GM12878 (cell line): ENCODE measurements around the gene ABCA10. TPM values are rescaled to one million over a fixed set of nuclear protein-coding genes. Genes with fewer than 3 reads are reported as not detected.
A peak's percentile ranks its signal among the peaks of the same experiment; 100 is the strongest.

Experiments
- ATAC-seq: fragments of 200-7000 bp; cut with Tn5 transposase; 3 replicates; pipeline ENCODE4 v1.9.1; 2020; ENCODE audit warnings: mild to moderate bottlenecking, moderate library complexity
- BruUV-seq: library from RNA; stranded (reverse); fragments of 400-500 nt; replicated peaks from 2 replicates; lab custom pipeline; 2021; lab: Mats Ljungman, UMichigan
- CTCF ChIA-PET: fragments of 300-600 bp; sonication (Branson Sonifier 250); formaldehyde crosslinking; extraction: SDS; loops from one replicate; lab custom pipeline; 2021; ENCODE audit warnings: inconsistent platforms; lab: Yijun Ruan, JAX
- POLR2A ChIA-PET: fragments of 350-600 bp; formaldehyde crosslinking; extraction: SDS; loops from one replicate; lab custom pipeline; 2021; ENCODE audit warnings: inconsistent platforms; lab: Charles Lee
- RAD21 ChIA-PET: fragments of 300-600 bp; sonication (Branson Sonifier 250); formaldehyde crosslinking; loops from one replicate; lab custom pipeline; 2023; ENCODE audit warnings: antibody characterized with exemption; ENCODE audit not compliant: unreplicated experiment; lab: Charles Lee
- SMC1A ChIA-PET: fragments of 300-600 bp; sonication (Branson Sonifier 250); formaldehyde crosslinking; loops from one replicate; lab custom pipeline; 2023; ENCODE audit not compliant: unreplicated experiment, uncharacterized antibody; lab: Charles Lee
- DNase-seq: peaks from one replicate; pipeline ENCODE4 v3.0.0-alpha.2; 2011; ENCODE audit warnings: low read depth, low spot score
- FAIRE-seq: peaks from 3 replicates; lab custom pipeline; 2011; peaks lifted over from hg19 to GRCh38; lab: Jason Lieb, UNC
- H2AFZ ChIP-seq: 2 replicates; pipeline ENCODE4 v1.6.0; 2011; ENCODE audit warnings: low read depth, low read length, control low read depth; ENCODE audit not compliant: control insufficient read depth
- H3K27ac ChIP-seq: 2 replicates; pipeline ENCODE4 v1.5.1; 2011; ENCODE audit warnings: control low read depth; ENCODE audit not compliant: control insufficient read depth, insufficient read depth
- H3K27me3 ChIP-seq, 2 experiments: replicated peaks in 1 of 2; 2 replicates each; pipeline versions ENCODE4 v1.6.0 to v1.6.1; 2011; ENCODE audit warnings: low read length in 1 of 2; ENCODE audit not compliant: control insufficient read depth in 2 of 2, insufficient read depth in 2 of 2
- H3K36me3 ChIP-seq, 2 experiments: 2 replicates each; pipeline ENCODE4 v1.5.1; 2011; ENCODE audit warnings: low read length in 1 of 2; ENCODE audit not compliant: control insufficient read depth in 2 of 2, insufficient read depth in 2 of 2
- H3K4me1 ChIP-seq: 2 replicates; pipeline ENCODE4 v1.6.1; 2011; ENCODE audit warnings: mild to moderate bottlenecking, low read length, moderate library complexity, mixed read lengths; ENCODE audit not compliant: control insufficient read depth, insufficient read depth
- H3K4me2 ChIP-seq: 2 replicates; pipeline ENCODE4 v1.6.0; 2011; ENCODE audit warnings: control low read depth; ENCODE audit not compliant: control insufficient read depth, insufficient read depth
- H3K4me3 ChIP-seq: fragments of 200-600 bp; sonication (generic); 2 replicates; pipeline ENCODE4 v1.5.1; 2016
- H3K79me2 ChIP-seq: 2 replicates; pipeline ENCODE4 v1.6.0; 2011; ENCODE audit warnings: low read length; ENCODE audit not compliant: control insufficient read depth, insufficient read depth
- H3K9ac ChIP-seq: 2 replicates; pipeline ENCODE4 v1.8.0; 2011; ENCODE audit warnings: low read length, control low read depth, mixed read lengths; ENCODE audit not compliant: control insufficient read depth, insufficient read depth
- H3K9me3 ChIP-seq: replicated peaks from 3 replicates; pipeline ENCODE4 v1.5.1; 2011; ENCODE audit warnings: mild to moderate bottlenecking, low read length; ENCODE audit not compliant: control insufficient read depth, insufficient read depth
- H4K20me1 ChIP-seq: 2 replicates; pipeline ENCODE4 v1.6.0; 2011; ENCODE audit not compliant: control insufficient read depth, insufficient read depth
- ATF2 ChIP-seq: IDR thresholded peaks from 2 replicates; pipeline ENCODE4 v1.6.1; 2012; ENCODE audit warnings: low read length, inconsistent platforms
- CEBPZ ChIP-seq: fragments of 150-350 bp; IDR thresholded peaks from 2 replicates; pipeline ENCODE4 v1.6.1; 2016; ENCODE audit warnings: low read depth, low read length
- NR2C1 ChIP-seq: fragments of 450-650 bp; IDR thresholded peaks from 2 replicates; pipeline ENCODE4 v1.6.1; 2017; ENCODE audit warnings: antibody characterized with exemption, mild to moderate bottlenecking, moderate library complexity
- PKNOX1 ChIP-seq: fragments of 450-650 bp; IDR thresholded peaks from 2 replicates; pipeline ENCODE4 v1.6.1; 2016; ENCODE audit warnings: mild to moderate bottlenecking
- PML ChIP-seq: IDR thresholded peaks from 2 replicates; pipeline ENCODE4 v1.6.1; 2012; ENCODE audit warnings: low read length, inconsistent platforms
- RFX5 ChIP-seq: IDR thresholded peaks from 2 replicates; pipeline ENCODE4 v1.6.1; 2011; ENCODE audit warnings: low read depth, low read length, improper control_type of control experiment
- SRF ChIP-seq, 2 experiments: IDR thresholded peaks; 2 replicates each; pipeline ENCODE4 v1.6.1; 2011; ENCODE audit warnings: low read depth in 2 of 2, low read length in 2 of 2, mild to moderate bottlenecking in 1 of 2, moderate library complexity in 1 of 2
- WGBS: methylation state at CpG from one replicate; pipeline ENCODE4 v1.1.6; 2016; ENCODE audit warnings: low lambda C conversion rate; ENCODE audit not compliant: insufficient replicate concordance, insufficient coverage; ENCODE audit errors: missing lambda C conversion rate; 5-methylcytosine and 5-hydroxymethylcytosine counted together
- in situ Hi-C: fragments of 300-500 bp; cut with MboI; formaldehyde crosslinking; loops from 9 replicates; pipeline ENCODE4 v1.14.3; 2018; ENCODE audit warnings: mixed read lengths
- intact Hi-C: fragments of 100-400 bp; cut with micrococcal nuclease; formaldehyde crosslinking; loops from one replicate; pipeline ENCODE4 v1.14.2; 2022; ENCODE audit not compliant: unreplicated experiment
- polyA plus RNA-seq, 11 experiments: library from polyadenylated mRNA; depleted of rRNA in 4 of 11; unstranded in 6 of 11; stranded (reverse) in 5 of 11; fragments of >200 nt; fragmentation: Nextera tagmentation in 4 of 11; fragmentation: Illumina TruSeq in 1 of 11; extraction: Ambion mirVana in 4 of 11; extraction: Trizol in 1 of 11; gene quantifications; 1 replicate in 1 of 11; 2 replicates in 10 of 11; pipeline versions ENCODE4 v1.2.1 to v1.2.3, GENCODE V29; 2011 to 2016; ENCODE audit warnings: inconsistent platforms in 2 of 11, missing spikeins in 2 of 11, low read depth in 1 of 11
- total RNA-seq, 4 experiments: library from RNA; depleted of rRNA in 3 of 4; stranded (reverse); fragments of >200 nt in 3 of 4; fragmentation: Illumina TruSeq in 1 of 4; extraction: Trizol in 1 of 4; gene quantifications; 2 replicates each; pipeline versions ENCODE4 v1.2.1 to v1.2.3, GENCODE V29; 2013 to 2021

Gene ABCA10
- total and polyA plus RNA-seq, 10 of the 15 experiments (the other 5 are each of a cell fraction or from before 2014, with no cell fraction given) = 0.33 to 3.0 (median 0.83) TPM

GRCh38 chr17:69188796-69189195 lies 39.8 kb downstream of the ABCA10 start (continued):
- TF ChIP-seq CEBPZ (no peak), ATF2 (no peak)
- TF ChIP-seq, all 136 proteins: peak for 0

- no peaks in the 10 kb centered on the region for H3K79me2 ChIP-seq
- ChIA-PET POLR2A (no interaction called here), RAD21 (no interaction called here), SMC1A (interaction anchor here (1.1 to 1.7 kb wide), 7 partner anchors 9 to 393 kb away, joined by 3 to 4 read pairs (median 3); no protein-coding TSS in a partner anchor), CTCF (interaction anchor here (1.2 kb wide), 1 partner anchor 119 kb away, joined by 3 read pairs; no protein-coding TSS in a partner anchor)
- in situ Hi-C loops = no loop called here
- ATAC-seq = no peak
- no peak overlapping the region for H3K9ac ChIP-seq
- H3K4me2 ChIP-seq = no peak overlapping the region
- no peak for TF ChIP-seq SRF (IDR thresholded peaks at IDR 0.05; ENCODE audit: low read depth in 2 of 2, low read length in 2 of 2)
- TF ChIP-seq PKNOX1 = peak; percentile 46; the same call in 1 of the 2 replicates
- TF ChIP-seq NR2C1 = no peak
- no peak for TF ChIP-seq RFX5
- no peak for TF ChIP-seq PML
- H4K20me1 ChIP-seq = no peaks in the 10 kb centered on the region
- no peak overlapping the region for H2AFZ ChIP-seq
- no peaks in the 10 kb centered on the region for H3K36me3 ChIP-seq
- BruUV-seq = no TSS peak
- no peaks in the 10 kb centered on the region for H3K27me3 ChIP-seq
- no peaks in the 10 kb centered on the region for H3K4me1 ChIP-seq
- no peak overlapping the region for H3K4me3 ChIP-seq
- H3K9me3 ChIP-seq = no peaks in the 10 kb centered on the region
- no peak for DNase-seq
- H3K27ac ChIP-seq = no peak overlapping the region
- FAIRE-seq = no peak
- intact Hi-C loops = no loop called here
- 43% methylated on average over 1 of the region's 1 CpG for WGBS
Observed at GRCh38 chr17:69188064-69188463, 40.6 kb downstream of the ABCA10 start.
